NCI-H446 (cell line): Measurements from ENCODE around the gene DUSP16.
"Not testable (repeated sequence)": the region's sequence is repeated elsewhere in the genome, so short reads cannot be mapped to it uniquely, and the experiment has no call there.

Experiments
- DNase-seq, 2 experiments: peaks; one replicate each; lab custom pipeline; 2025; lab: John Stamatoyannopoulos, UW

The DUSP16 gene

DNA sequence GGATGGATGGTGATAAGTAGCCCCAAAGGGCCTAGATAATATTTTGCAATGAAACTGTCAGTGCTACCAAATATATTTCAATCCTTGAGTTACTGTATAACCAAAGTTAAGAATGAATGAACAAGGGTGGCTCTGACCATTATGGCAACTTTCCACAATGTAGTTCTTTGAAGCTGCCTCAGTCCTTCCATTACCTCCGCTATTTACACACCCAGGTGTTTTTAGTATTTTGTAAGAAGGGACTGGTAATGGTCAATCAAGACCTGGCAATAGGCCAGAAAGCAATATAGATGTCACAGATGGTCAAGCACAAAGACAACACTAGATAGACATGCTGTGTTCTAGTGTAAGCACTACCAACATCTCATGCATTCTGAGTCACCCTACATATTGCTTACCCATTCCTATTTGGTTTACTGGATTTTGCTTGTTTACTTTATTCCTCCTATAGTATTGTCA is 16.3 kb downstream of the DUSP16 start:
- no peak for DNase-seq

GRCh38 chr12:12543959-12544358 is 18.7 kb downstream of the DUSP16 start:
- no peak for DNase-seq

GRCh38 chr12:12542964-12543363 is 19.7 kb downstream of the DUSP16 start:
- DNase-seq: no peak

GRCh38 chr12:12542286-12542685 is 20.4 kb downstream of the DUSP16 start:
- no peak for DNase-seq

DNA sequence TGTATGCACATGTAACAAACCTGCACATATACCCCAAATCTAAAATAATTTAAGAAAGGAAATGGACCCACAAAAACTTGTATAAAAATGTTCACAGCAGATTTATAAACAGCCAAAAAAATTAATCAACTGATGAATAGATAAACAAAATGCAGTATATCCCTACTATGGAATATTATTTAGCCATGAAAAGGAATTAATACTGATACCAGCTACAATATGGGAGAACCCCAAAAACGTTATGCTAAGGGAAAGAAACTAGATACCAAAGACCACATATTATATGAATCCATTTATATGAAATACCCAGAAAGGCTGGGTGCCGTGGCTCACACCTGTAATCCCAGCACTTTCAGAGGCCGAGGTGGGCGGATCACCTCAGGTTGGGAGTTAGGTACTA is 20.9 kb downstream of the DUSP16 start:
- DNase-seq: no peak

GRCh38 chr12:12540261-12541013 is 22.2 kb downstream of the DUSP16 start:
- DNase-seq: no peak

DNA sequence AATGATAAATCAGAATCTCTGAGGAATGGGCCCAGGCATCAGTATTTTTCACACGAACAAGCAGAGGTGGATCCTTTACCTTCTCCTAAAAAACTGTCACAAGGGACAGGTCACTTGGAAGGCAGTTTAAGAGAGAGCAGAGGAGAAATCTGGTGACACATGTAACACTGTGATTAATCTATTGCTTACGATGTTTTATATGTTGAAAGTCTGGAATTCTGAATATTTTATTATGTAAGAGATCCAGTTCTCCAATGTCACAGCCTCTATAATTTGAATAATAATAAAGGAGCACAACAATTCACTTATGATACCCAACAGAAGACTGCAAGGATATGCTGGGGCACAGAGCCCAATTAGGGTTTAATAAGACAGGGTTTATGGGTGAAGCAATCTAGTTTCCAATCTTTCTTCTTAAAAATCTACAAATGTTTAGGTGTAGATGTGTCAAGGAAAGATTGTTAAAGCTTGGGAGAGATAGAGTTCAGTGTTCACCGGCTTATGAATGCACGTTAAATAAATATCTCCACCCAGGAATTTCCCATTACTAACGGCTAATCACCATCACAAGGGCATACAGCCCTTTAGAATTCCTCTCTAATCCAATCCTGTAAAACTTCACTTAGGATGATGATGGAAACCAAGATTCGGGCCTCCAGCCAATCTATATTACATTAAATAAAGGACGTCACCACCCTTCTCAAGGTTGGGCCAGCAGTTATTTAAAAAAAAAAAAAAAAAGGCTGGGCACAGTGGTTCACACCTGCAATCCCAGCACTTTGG is 23.4 kb downstream of the DUSP16 start:
- DNase-seq: no peak

- DNase-seq: no peak
Measured at GRCh38 chr12:12538535-12538934, 24.1 kb downstream of the DUSP16 start.

- no peak for DNase-seq
Measured at GRCh38 chr12:12537421-12537820, 25.2 kb downstream of the DUSP16 start.

GRCh38 chr12:12534975-12535374 is 27.7 kb downstream of the DUSP16 start:
- no peak for DNase-seq

- no peak for DNase-seq
Measured at GRCh38 chr12:12534166-12534866, 28.3 kb downstream of the DUSP16 start.

DNA sequence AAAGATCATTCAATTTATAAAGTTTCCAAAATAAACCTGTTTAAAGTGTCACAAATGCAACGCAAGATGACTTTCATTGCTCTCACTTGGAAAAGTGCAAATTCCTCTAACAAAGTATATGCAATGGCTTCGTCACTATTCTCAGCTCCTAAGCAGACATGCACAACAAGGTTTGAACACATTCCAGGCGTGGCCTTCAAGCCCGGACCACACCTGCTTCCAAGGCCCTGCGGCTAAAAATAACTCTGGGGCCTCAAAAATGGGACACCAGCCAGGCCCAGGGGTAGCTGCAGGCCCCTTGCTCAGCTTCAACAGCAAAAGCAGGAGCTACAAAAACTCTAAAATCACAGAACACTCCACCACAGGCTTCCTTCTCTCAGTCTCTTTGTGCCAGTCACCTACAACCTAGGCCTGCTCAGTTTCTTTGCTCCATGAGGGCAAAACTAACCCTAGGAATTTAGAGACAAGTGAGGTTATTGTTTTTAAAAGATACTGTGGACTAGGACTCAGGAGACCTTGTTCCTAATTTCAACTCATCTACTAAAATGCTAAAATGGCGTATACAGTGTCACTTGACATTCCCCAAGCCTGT is 29.3 kb downstream of the DUSP16 start:
- DNase-seq: peak in 1 of 2 experiments; percentile 63

DNA sequence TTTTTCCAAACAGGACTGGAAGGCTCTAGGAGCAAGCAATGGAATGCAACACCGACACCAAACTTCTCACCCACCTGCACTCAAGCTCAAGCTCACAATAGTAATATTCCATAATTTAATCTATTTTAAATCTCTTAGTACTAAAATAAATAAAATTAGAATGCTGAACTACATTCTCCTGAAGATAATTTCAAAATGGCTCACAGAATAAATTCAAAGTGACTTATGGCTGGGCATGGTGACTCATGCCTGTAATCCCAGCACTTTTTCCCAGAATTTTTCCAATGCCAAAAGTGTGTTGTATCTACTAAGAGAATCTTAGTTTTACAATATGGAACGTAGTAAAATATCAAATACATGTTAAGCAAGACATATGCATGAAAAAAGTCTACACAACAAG is 31.5 kb downstream of the DUSP16 start:
- DNase-seq: no peak

DNA sequence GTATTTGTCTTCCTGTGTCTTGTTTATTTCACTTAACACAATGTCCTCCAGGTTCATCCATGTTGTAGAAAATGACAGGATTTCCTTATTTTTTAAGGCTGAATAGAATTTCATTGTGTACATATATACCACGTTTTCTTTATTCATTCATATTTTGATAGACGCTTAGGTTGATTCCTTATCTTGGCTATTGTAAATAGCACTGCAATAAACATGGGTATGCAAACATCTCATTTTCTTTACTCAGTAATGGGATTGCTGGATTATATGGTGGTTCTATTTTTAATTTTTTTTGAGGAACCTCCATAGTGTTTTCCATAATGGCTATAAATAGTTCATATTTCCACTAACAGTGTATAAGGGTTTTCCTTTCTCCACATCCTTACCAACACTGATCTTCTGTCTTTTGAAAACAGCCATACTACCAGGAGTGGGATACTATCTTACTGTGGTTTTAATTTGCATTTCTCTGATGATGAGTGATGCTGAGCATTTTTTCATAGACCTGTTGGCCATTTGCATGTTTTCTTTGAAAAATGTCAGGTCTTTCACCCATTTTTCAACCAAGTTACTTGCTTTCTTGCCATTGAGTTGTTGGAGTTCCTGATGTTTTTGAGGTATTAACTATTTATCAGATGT is 32.8 kb downstream of the DUSP16 start:
- no peak for DNase-seq

DNA sequence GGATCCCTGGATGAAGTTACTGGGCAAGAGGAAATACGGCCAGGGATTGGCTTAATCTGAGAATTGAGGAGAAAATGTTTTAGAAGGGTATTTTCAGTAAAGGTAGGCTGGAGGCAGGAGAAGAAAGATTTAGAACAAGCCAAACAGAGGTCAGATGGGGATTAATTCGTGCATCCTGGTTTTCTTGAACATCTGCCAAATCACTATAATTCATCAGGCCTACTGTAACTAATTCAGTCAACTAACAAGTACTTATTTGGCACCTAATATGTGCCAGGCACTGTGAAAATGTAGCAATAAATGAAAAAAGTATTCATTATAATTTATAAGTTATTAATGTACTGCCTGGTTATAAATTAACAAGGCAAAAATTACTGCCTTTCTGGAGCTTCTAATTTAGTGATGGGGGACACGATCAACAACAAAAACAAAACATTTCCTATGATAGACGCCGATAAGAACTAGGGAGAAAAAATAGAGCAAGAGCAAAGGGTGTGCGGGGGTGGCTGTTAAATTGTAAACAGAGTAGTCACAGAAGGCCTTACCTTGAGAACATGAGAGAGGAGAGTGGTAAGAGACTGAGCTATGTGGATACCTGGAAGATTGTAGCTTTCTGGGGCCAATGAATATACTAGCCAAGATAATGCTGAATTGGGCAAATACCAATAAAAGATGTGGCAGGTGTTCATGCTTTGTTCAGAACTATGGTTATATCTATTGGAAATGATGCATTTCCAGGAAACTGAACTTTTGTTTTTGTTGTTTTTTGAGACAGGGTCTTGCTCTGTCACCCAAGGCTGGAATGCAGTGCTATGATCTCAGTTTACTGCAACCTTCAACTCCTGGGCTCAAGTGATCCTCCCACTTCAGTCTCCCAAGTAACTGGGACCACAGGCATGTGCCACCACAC is 34.0 kb downstream of the DUSP16 start:
- DNase-seq: peak; percentile 3 to 65

- DNase-seq: no peak
Measured at GRCh38 chr12:12527820-12528296, 34.8 kb downstream of the DUSP16 start.

GRCh38 chr12:12524128-12524527 is 38.5 kb downstream of the DUSP16 start:
- no peak for DNase-seq

- DNase-seq: no peak
Measured at GRCh38 chr12:12523229-12523628, 39.4 kb downstream of the DUSP16 start.

GRCh38 chr12:12522657-12523056 is 40.0 kb downstream of the DUSP16 start:
- DNase-seq: not testable (repeated sequence)

DNA sequence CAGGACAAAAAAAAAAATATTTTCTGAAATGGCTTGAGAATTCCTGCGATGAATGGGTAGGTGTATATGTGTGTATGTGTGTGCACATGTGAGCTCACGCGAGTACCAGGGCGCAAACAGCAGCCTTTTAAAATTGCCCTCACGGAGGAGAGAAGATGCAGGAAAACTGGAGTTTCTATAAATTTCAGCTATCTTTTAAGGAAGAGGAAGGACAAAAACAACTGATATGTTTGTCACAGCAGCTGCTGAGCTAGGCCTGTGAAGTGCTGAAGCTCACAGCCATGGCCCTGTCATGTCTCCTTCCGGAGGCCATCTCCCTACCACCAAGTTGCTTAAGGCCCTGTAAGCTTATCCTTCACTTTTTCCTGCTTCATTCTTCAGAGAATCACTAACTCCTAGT is 40.8 kb downstream of the DUSP16 start:
- DNase-seq: no peak
